NCI-H524 treated with DMSO at 0.1 percent for 48 hours (cell line): Measurements from ENCODE around the gene KLF7.

Experiments used
- DNase-seq: peaks from one replicate; lab custom pipeline; 2025; lab: John Stamatoyannopoulos, UW

The KLF7 gene

GRCh38 chr2:207123776-207124391 lies 41.9 kb downstream of the KLF7 start:
- no peak for DNase-seq

DNA sequence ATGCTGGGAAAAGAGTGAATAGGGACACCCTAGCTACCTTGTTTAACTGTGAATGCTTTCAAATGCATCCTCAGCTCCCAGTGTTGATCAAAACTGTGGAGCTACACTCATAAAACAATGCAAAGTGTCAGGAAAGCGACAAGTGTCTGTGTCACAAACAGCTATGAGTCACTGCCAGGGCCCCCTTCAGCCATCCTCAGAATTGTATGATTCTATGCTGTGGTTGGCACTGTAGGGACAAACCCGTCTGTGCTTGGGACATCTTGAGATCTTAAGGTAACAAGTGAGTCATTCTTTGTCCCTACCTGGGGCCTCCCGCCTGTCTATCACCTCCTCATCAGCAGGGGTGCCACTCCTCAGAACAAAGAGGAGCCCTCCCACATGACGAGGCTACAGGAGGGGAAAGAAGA lies 42.4 kb downstream of the KLF7 start:
- DNase-seq, result no peak

DNA sequence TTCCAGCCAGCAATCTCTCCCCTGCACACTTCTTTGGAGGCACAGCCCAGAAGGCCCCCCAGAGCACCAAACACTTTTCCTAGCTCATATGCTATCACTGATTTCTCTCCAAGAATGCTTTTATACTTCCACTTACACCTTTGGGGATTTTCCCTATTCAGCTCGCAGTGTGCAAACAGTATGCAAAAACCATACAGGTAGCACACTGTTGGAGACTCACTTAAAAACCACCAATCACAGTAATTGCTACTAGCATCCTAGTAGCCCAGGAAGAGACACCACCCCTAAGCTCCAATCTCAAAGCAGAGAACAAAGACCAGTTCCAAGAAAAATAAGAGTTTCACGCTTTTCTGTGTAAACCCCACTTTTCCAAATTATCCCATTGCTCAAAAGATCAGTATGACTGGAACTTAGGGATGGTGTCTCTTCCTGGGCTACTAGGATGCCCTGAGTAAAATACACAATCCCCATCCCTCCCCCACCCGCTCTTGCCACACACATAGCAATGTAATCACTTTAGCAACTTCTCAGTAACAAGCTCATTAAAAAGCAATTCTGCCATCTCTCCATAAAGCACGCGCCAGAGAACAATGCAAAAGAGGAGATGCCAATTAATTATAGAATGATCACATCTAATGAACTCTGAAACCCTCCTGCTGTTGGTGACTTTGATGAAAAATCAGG lies 43.0 kb downstream of the KLF7 start:
- DNase-seq, result no peak

DNA sequence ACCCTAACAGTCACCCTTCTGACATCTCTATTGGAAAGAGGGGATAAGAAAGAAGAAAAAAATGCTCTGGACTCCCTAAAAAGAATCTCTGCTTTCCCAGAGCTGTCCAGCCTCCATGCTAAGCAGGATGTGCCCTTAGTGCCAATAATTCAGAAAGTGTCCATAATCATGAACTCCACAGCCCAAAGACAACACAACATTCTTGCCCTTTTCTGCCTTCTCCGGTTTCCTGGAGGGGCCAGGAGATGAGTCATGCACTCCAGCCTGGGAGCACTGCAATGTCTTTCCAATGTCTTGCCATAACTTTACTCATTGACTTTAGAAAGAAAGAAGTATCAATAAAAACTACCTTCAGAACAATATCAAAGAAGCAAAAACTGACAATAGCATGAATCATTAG lies 44.0 kb downstream of the KLF7 start:
- no peak for DNase-seq

DNA sequence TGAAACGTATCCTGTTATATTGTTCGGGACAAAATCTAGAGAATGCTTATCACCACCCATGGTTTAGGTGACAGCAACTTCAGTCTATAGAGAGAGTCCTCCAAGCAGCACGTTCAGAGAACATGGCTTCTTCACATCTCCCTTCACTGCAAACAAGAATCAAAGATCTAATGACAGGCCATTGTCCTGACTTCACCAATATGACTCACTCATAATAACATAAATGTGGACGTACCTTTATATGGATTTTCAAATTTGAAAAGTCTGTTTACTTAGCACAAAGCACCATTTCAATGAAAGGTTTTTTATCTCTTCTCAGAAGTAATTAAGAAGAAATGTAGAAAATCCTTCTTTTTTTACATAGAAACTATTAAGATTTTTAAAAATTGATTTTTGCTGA lies 46.7 kb downstream of the KLF7 start:
- no peak for DNase-seq

DNA sequence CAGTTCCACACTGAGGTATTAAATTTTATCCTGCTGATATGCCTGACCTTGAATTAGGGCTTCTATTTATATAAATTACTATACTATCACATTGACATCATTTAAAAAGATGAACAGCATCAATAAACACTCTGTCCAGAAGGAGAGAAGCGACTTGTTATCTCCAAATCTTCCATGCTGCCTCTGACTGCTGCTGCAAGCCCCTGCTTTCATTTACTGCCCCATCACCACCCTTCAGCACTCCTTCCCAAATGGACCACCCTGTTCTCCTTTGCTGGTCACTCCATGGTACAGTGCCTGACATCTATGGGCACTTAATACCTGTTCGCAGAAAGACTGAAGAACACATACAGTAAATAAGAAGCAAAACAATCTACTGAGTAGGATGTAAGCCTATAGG lies 48.1 kb downstream of the KLF7 start:
- DNase-seq, result no peak

DNA sequence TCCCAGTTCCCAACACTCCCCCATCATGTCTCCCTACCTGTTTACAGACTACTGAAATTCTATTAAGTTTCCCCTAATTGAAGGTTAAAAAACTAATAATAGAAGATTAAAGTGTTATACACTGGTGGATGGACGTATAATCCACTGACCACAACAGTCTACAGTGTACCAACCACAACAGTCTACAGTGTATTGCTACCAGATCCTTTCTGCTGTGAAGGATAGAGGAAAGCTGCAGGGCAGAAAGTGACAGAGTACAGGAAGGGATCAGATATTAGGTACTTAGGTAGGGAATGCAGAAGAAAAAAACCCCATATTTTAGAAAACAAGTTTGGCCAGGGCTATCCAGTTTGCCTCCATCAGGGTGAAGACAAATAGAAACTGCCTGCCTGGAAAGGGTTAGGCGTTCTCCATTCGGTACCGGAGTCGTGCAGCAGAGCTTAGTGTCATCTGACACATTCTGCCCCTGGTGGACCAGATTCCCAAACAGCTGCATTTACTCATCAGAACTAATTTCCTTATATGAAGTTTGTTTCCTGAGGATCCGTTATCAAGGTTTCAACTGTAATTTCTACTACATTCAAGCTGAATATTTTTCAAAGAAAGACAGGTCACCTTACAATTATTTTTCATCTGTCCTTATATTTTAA lies 49.9 kb downstream of the KLF7 start:
- DNase-seq, result no peak

DNA sequence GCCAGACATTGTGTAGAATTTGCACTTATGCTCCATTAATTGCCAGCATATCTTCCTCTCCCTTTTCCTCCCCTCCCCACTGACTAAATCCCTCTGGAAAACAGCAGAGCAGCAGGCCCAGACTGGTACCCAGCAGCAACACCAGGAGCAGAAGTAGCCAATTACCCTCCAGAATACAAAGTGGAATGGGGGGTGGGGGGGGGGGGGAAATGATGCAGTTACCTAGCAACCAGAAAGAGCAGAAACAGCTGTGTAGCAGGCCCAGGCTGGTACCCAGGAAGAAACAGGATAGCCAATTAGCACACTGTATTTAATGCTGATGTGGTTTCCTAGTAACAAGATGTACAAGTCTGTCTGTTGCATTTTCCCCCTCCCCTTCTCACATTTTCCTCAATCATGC lies 52.3 kb downstream of the KLF7 start:
- DNase-seq, result peak; percentile 89

- no peak for DNase-seq
These were observed 53.0 kb downstream of the KLF7 start for GRCh38 chr2:207112785-207113184.

DNA sequence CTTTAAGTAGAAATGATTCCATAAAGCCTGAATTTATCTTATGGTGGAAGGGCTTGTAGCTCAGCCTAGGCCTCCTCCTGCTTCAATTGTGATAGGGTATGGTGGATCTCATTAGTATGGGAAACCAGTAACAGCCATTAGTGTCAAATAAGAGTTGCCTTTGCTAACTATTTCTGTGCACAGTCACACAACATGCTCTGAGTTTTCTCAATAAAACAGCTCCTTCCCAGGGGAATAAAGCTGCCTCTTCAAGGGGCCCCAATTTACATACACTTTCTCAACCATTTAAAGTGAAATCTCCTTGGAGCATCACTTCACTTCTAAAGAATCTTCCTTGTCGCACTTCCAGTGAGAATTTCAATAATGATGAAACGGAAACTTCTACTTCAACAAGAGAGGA lies 53.4 kb downstream of the KLF7 start:
- no peak for DNase-seq

DNA sequence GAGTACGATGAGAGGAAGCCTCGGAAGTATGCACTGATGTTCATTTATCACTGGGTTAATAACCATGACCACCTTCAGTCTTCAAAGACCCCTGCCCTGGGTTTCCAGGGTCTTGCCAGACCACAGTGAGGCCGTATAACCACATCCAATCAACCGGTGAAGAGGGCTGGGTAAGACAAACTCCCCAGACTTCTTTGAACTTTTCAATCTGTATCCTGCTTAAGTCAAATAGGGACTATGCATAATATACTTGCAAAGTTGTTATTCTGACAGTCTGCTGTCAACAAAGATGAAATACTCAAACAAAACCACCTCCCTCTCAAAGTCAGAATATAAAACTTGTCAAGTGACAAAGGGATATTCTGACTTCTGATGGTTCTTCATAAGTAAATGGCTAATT lies 54.0 kb downstream of the KLF7 start:
- DNase-seq, result no peak

- DNase-seq, result no peak
These were observed 55.0 kb downstream of the KLF7 start for GRCh38 chr2:207110715-207111114.

- DNase-seq, result no peak
These were observed 55.4 kb downstream of the KLF7 start for GRCh38 chr2:207110310-207110709.

DNA sequence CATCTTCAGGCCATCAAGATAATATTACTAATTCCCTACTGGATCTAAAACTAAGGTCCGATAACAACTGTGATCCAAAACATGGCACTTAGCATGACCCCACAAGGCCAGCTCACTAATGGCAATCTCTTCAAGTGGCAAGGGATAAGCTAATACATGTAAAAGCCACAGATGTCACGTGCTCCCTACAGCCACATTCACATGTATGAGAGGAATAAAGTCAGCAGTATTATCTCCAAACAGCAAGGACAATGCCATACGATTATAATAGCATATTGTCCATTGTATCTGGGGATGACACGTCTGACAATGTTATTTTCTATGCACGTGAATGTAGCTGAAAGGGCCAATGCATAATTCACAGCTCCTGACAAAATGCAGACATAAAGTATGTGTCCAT lies 56.0 kb downstream of the KLF7 start:
- DNase-seq, result no peak

DNA sequence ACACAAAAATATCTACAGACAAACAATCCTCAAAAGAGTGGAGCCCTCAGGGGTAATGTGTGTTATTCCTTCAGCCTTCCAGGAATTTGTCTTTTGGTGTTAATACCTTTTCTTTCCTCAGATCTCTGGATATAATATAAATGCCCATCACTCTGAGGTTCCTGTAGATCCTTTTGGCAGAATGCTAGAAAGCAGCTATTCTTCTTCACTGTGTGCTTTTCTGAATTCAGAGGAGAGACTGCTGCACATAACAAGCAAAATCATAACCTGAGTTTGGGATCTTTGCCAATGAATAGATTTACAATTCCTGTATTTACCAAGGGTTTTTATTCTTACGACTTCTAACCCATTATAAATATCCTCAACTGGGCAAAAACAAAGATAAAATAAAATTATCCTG lies 57.3 kb downstream of the KLF7 start:
- DNase-seq, result no peak

DNA sequence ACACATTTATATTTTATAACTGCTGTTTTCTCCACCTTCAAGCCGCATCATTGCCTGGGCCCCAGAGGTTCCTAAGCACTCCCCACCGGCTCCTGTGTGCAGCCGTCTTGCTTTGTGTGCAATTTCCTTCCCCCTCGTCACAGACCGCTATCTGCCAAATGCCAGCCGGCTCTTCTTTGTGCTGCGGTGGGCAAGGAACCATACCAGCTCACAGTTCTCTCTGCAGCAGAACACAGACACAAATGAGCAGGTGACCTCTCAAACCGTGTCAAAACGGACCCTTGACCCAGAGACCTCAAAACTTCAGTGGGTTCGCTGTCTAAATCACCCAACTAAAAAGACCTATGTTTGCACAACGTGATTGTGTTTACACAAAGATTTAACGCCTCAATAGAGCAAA lies 58.2 kb downstream of the KLF7 start:
- no peak for DNase-seq

DNA sequence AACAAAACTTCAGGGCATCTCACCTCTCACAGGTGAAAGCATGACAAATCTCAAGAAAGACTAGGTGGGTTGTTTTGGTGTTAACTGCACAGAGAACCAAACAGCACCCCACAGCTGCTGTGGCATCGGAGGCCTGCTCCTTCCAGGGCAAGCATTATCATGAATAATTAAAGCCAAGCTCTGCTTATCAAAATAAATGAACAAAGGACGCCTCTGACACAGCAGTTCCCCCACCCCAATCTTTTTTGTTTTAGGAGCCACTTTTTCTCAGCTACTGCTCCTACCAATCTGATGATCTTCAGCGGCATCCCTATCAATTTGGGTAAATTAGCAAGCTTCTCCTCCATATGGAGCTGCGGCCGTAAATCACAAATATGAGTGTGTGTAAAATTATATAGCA lies 58.6 kb downstream of the KLF7 start:
- DNase-seq, result no peak

GRCh38 chr2:207103132-207103531 lies 62.6 kb downstream of the KLF7 start:
- DNase-seq, result no peak

DNA sequence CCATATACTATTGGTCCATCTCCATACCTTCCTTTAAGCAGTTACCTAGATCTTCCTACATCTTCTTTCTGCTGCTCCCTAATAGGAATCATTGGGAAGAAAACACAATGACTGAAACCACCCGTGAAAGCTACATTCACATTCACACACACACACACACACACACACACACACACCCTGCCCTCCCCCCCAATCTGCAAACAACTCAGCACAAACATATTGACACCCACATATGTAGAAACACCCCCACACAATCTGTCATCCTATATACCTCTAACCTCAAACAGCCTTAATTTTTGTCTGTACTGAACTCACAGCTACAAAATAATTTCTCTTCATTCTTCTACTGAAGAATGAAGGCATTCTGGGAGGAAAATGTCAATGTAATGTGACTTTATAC lies 63.8 kb downstream of the KLF7 start:
- DNase-seq, result no peak

DNA sequence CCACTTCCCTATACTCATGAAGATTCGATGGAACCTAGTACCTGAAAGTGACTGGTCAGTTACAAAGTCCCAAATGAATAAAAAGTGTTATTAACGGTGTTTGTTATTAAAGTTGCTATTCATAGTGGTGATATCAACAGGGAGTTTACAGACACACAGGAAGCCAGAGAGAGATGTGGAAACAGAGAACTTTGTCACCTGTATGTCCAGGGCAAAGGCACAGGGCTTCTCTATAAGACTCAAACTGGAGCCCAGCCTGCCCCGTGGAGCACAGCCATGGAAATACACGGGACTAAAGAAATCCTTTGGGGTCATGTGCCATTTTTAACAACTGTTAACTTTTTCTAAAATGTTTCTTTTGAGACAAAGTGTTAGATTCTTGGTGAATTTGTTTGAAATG lies 68.5 kb downstream of the KLF7 start:
- DNase-seq, result no peak

DNA sequence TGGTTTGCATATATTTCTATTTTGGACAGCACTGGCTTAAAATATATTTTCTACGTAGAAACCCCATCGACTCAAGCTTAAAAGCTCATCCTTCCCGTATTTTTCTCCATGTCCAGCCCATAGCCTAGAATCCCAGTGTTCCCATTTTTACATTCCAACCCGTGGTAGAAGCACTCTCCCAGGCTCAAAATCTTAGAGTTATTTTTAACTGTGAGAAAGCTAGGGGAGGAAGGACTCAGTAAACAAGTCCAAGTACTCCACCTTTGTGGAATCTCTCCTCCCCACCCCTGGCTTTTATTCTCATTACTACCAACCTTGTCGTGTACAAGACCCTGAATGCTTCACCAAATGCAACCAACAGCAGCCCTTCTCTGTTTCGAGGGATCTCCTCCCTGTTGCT lies 69.8 kb downstream of the KLF7 start:
- no peak for DNase-seq

DNA sequence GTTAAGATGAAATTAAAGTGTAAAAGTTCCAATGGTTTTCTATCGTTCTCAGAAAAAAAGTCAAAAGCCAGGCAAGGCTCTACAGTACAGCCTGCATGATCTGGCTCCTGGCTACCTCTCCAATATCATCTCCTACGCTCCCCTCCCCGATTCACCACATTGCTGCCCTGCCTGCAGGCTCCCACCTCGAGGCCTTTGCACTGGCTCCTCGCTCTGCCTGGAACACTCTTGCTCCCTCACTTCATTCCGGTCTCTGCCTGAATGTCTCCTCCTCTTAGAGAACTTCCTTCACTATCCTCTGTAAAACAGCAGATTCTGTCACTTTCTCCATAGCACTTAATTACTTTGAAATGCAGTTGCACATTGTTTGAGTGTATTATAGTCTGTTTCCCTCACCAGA lies 72.5 kb downstream of the KLF7 start:
- DNase-seq, result no peak

- no peak for DNase-seq
These were observed 72.9 kb downstream of the KLF7 start for GRCh38 chr2:207092818-207093217.

- no peak for DNase-seq
These were observed 73.8 kb downstream of the KLF7 start for GRCh38 chr2:207091928-207092327.
